NCI-H187 (cell line): Measurements from ENCODE around the gene TPPP2.
A peak's percentile ranks its signal among the peaks of the same experiment; 100 is the strongest.

Experiments
- DNase-seq, 2 experiments: peaks; one replicate each; lab custom pipeline; 2025; lab: John Stamatoyannopoulos, UW

Gene TPPP2

DNA sequence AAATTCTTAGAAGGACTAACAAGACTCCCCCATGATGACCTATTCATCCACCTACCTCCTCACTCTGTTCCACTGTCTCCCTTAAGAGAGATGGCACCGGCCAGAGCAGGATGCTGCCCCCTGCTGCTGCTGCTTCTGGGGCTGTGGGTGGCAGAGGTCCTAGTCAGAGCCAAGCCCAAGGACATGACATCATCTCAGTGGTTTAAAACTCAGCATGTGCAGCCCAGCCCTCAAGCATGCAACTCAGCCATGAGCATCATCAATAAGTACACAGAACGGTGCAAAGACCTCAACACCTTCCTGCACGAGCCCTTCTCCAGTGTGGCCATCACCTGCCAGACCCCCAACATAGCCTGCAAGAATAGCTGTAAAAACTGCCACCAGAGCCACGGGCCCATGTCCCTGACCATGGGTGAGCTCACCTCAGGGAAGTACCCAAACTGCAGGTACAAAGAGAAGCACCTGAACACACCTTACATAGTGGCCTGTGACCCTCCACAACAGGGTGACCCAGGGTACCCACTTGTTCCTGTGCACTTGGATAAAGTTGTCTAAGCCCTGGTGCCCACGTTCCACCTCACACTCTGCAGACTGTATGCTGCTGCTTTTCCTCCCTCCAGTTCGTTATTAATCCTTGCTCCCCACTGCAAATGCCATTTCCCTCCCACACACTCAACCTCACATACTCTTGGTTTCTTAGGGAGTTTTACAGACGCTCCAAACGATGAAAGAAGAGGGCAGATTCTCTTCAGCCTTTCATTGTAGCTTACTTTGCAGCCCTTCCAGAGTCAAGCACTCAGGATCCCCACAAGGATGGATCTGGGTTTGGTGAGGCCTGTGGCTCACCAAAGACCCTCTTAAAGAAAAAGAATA, 28.0 kb downstream of the TPPP2 start, which contains the start of gene RNASE8:
Gene RNASE8, plus strand, starts transcription at position 20 of the 873 bp plus-strand sequence. Its CDS starts 71 bp downstream, at position 91.
- no peak for DNase-seq

DNA sequence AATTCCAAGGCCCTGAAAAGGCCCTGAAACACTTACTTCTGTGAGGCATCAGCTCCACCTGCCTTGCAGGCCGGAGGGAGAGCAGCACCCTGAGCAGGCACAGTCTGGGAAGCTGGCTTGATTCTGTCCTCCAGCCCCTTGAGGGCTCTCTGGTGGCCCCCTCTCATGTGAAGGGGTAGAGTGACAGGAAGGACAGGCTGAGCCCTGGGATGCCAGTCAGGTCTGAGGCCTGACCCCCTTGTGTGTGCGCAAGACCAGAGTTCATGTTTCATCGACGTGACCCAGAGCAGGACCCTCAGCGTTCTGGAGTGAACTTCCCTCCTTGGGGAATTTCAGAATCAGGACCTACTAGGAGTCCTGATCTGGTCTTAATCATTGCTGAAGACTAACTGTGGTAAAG, 28.9 kb downstream of the TPPP2 start:
- DNase-seq = no peak

- no peak for DNase-seq
Observed at GRCh38 chr14:21059842-21060613, 30.0 kb downstream of the TPPP2 start.

- no peak for DNase-seq
Observed at GRCh38 chr14:21060614-21061346, 30.8 kb downstream of the TPPP2 start.

GRCh38 chr14:21061347-21061668, 31.3 kb downstream of the TPPP2 start:
- no peak for DNase-seq

GRCh38 chr14:21063479-21063878, 33.5 kb downstream of the TPPP2 start:
- no peak for DNase-seq

DNA sequence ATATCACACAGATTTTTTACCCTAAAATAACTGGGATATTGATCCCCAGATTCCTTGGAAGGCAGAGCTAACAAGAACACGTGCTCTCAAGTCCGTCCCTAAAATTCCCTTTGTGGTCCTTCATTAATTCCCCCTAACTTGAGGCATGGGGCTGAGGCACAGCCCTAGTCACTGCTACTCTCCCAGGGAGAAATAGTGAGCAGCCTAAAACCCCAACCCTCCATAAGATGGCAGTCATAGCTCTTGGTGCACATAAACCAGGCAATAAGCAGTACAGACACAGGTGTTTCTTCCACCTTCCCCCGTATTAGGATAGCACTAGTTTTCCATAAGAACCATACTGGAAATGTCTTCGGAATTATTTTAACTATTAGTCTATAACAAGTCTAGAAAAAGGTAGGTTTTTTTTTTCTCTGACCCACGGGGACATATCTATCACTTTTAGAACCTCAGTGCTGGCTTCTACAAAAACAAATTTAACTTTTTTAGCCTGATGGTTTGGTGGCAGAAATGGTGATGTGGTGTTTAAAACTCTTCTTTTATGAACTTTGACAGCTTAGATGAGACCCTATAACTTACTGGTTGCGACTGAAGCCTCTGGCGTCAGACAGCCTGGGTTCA, 37.0 kb downstream of the TPPP2 start:
- no peak for DNase-seq

DNA sequence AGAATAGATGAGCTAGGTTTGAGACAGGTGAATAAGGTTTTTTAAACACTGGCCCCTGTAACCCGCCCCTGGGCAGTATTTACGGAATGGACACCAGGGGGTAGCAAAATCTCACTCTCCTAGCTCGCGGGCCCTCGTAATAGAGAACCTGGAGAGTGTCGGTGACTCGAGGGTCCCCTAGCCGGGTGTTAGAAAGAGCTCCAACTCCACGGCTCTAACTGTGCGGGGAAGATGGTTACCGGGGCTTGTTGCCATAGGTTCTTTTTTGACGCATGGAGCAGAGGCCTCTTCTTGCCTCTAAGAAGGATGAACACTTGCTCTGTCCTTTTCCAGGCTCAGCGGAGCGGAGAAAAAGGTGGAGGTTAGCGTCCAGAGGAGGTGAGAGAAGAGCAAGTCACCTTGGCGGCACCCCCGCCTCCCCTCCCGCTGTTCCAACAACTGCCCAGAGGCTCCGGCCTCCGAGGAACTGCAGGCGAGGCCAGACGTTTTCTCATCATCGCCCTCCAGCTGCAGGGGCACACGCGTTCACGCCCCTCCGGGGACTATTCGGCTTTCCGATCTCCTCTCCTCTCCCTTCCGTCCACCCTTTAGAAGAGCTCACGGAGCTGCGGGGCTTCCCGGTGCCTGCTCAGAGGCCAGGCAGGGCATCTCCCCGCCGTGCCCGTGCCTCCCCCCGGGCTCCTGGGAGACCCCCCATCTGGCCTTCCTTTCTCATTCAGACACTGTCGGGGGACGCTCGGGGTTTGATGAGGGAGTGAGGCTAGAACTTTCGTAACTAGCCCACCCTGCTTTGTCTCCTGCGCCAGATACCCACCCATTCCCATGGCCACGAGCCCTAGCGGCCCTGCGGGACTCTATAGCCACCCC, 38.7 kb downstream of the TPPP2 start:
- peak in 1 of 2 experiments; percentile 51 for DNase-seq

GRCh38 chr14:21069388-21070082, 39.5 kb downstream of the TPPP2 start:
- no peak for DNase-seq

DNA sequence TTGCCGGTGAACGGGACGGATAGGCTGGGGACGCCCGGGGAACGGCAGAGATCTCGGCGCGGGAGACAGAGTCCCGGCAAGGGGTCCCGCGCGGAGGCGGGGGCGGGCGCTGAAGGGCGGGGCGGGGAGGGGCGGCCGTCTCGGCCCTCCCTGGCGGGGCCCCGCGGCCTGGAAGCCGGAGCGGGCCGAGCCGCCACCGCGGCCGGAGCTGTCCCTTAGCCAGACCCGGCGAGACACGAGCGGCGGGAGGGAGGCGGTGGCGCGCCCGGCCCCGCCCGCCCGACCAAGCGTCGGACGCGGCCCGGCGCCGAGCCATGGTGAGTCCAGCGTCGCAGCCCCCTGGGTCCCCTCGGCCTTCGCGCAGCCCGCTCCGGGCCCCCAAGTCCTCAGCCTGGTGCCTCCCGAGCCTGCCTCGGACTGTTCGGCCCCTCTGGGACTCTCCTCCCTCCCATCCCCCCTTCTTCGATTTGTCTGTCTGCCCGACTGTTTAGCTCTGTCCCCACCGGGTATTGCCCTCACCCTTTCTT, 40.1 kb downstream of the TPPP2 start, which contains the start of gene ARHGEF40:
Gene ARHGEF40, plus strand, starts transcription at position 222 of the 527 bp plus-strand sequence. Its CDS starts 93 bp downstream, at position 315.
- no peak for DNase-seq

DNA sequence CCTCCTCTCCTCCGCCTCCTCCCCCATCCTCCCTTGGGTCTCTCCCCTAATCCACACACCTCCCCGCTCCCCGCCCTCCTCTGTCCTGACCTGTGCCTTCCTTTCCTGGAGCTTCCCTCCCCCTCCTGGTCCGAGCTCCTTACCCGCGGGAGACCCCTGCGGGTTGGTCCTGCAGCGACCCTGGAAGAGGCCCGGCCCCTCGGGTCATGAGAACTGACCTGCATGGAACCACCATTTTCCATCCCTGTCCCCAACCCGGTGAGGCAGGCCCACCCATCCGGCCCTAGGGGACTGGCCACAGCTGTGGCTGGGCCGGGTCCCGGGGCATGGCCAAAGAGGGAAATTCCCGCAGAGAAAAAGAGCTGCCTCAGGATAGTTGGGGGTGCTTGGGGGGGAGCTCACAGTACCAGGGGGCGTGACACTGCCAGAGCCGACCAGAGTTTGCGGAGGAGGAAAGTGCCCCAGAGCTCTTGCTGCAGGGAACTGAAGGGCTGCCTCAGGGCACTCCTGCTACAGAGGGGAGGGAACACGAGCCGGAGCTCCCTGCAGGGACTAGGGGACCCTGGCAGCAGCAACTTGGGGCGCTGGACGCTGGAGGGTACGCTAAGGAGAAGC, 40.7 kb downstream of the TPPP2 start:
- no peak for DNase-seq

DNA sequence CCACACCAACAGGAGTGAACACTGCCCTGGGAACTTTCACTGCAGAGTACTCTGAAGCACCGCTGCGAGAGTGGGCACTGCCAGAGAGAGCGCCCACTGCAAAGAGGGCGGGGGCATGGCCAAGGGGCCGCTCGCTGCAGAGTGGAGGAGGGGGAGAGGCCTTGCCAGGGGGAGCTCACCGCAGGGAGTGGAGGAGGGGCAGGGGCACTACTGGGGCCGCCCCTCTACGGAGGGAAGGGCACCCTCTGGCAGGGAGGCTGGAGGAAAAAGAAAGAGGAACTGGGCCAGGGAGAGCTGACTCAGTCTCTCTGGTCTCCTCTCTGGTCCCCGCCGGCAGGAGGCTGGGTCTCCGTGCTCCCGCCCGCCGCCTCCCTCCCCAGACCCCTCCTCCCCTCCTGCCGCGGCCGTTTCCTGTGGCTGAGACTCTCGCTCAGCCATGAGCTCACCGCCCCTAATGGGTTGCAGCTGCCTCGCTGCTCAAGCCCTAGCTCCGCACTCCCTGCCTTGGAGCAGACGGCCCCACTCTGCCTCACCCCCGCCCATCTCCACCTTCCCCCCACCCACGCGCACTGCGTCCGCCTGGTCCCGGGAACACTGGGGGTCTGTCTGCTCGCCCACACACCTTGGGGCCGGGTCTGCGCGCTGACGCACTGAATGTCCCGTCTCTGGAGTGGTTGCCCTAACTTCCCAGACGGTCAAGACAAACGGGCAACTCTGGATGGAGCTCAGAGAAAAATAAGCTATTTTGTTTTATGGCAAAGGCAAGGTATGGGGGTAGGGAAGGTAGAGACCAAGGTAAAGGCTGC, 41.4 kb downstream of the TPPP2 start:
- DNase-seq = peak in 1 of 2 experiments; percentile 17

GRCh38 chr14:21072031-21072473, 42.0 kb downstream of the TPPP2 start:
- DNase-seq = no peak

GRCh38 chr14:21072781-21073339, 42.8 kb downstream of the TPPP2 start:
- DNase-seq = no peak

- no peak for DNase-seq
Observed at GRCh38 chr14:21073921-21074320, 43.9 kb downstream of the TPPP2 start.

- DNase-seq = no peak
Observed at GRCh38 chr14:21074398-21075272, 44.6 kb downstream of the TPPP2 start.

- DNase-seq = no peak
Observed at GRCh38 chr14:21075719-21076437, 45.9 kb downstream of the TPPP2 start.
